ENCODE results near the gene VTN. TPM values are rescaled to one million over a fixed set of nuclear protein-coding genes. Genes with fewer than 3 reads are reported as not detected.

VTN gene
- total and polyA plus RNA-seq, 8 donors = 0.42 to 2.2 (median 0.94) TPM

GRCh38 chr17:28344011-28344410, 26.1 kb downstream of the VTN start:
- no peak for DNase-seq
- no peaks in the 10 kb centered on the region for H3K27me3 ChIP-seq
- no peak for TF ChIP-seq CTCF (IDR thresholded peaks at IDR 0.05)
- H3K27ac ChIP-seq = no peak overlapping the region
- ATAC-seq = no peak
- no peak overlapping the region for H3K4me3 ChIP-seq
- H3K36me3 ChIP-seq = peaks cover 0 to 98% of the 10 kb centered on the region in 2 donors
- H3K9me3 ChIP-seq = no peaks in the 10 kb centered on the region
- intact Hi-C loops (cut with DNase I) = no loop called here
- H3K4me1 ChIP-seq = peaks cover 0 to 30% of the 10 kb centered on the region in 2 donors

- ATAC-seq (no peak), DNase-seq (no peak)
- H3K36me3 ChIP-seq = peaks cover 0 to 93% of the 10 kb centered on the region in 2 donors
These were observed 26.6 kb downstream of the VTN start for GRCh38 chr17:28343491-28343932.

GRCh38 chr17:28342313-28342712, 27.8 kb downstream of the VTN start:
- intact Hi-C loops (cut with DNase I) = no loop called here
- H3K9me3 ChIP-seq = no peaks in the 10 kb centered on the region
- TF ChIP-seq CTCF (IDR thresholded peaks at IDR 0.05) = no peak
- no peak for ATAC-seq
- H3K4me1 ChIP-seq = peaks cover 2 to 45% of the 10 kb centered on the region in 2 donors
- H3K27me3 ChIP-seq = no peaks in the 10 kb centered on the region
- peaks cover 0 to 81% of the 10 kb centered on the region in 2 donors for H3K36me3 ChIP-seq
- no peak overlapping the region for H3K4me3 ChIP-seq
- no peak for DNase-seq
- no peak overlapping the region for H3K27ac ChIP-seq

More at GRCh38 chr17:28343491-28343932, 26.6 kb downstream of the VTN start:
- Histone ChIP-seq H3K4me1 (peaks cover 0 to 35% of the 10 kb centered on the region in 2 donors), H3K27me3 (no peaks in the 10 kb centered on the region), H3K27ac (no peak overlapping the region), H3K9me3 (no peaks in the 10 kb centered on the region), H3K4me3 (no peak overlapping the region)
- intact Hi-C loops (cut with DNase I) = no loop called here
- TF ChIP-seq CTCF (IDR thresholded peaks at IDR 0.05) = no peak

- Histone ChIP-seq H3K4me3 (no peak overlapping the region), H3K36me3 (peaks cover 0 to 73% of the 10 kb centered on the region in 2 donors), H3K27me3 (no peaks in the 10 kb centered on the region), H3K4me1 (peaks cover 10 to 52% of the 10 kb centered on the region in 2 donors), H3K9me3 (no peaks in the 10 kb centered on the region), H3K27ac (no peak overlapping the region)
- TF ChIP-seq CTCF (IDR thresholded peaks at IDR 0.05) = no peak
- intact Hi-C loops (cut with DNase I) = no loop called here
- DNase-seq (no peak), ATAC-seq (no peak)
These were observed 28.6 kb downstream of the VTN start for GRCh38 chr17:28341516-28341915.

GRCh38 chr17:28340374-28340773, 29.7 kb downstream of the VTN start:
- H3K27ac ChIP-seq = no peak overlapping the region
- H3K4me3 ChIP-seq = no peak overlapping the region
- no peaks in the 10 kb centered on the region for H3K27me3 ChIP-seq
- no peak for TF ChIP-seq CTCF (IDR thresholded peaks at IDR 0.05)
- intact Hi-C loops (cut with DNase I) = no loop called here
- H3K9me3 ChIP-seq = no peaks in the 10 kb centered on the region
- DNase-seq = no peak
- H3K4me1 ChIP-seq = peaks cover 14 to 52% of the 10 kb centered on the region in 2 donors
- no peak for ATAC-seq
- peaks cover 0 to 62% of the 10 kb centered on the region in 2 donors for H3K36me3 ChIP-seq

All from left lung (tissue), 10 donors.